Prostate gland (tissue), 2 donors: ENCODE data around the gene CDKN2AIPNL. TPM values are rescaled to one million over a fixed set of nuclear protein-coding genes. Genes with fewer than 3 reads are reported as not detected.
A peak's percentile ranks its signal among the peaks of the same experiment; 100 is the strongest.

Experiments used
- DNase-seq: peaks from one replicate; pipeline ENCODE4 v3.0.0-alpha.2; 2019; ENCODE audit warnings: low spot score
- H3K27ac ChIP-seq, 2 donors: fragments of 200-600 bp; sonication (generic); 2 replicates each; pipeline ENCODE4 v1.5.1; 2017 to 2019
- H3K27me3 ChIP-seq: fragments of 200-600 bp; sonication (generic); replicated peaks from 2 replicates; pipeline ENCODE4 v1.5.1; 2019; ENCODE audit not compliant: insufficient read depth
- H3K36me3 ChIP-seq, 2 donors: fragments of 200-600 bp; sonication (generic); 1 replicate in 1 of 2; 2 replicates in 1 of 2; pipeline versions ENCODE4 v1.5.1 to v1.8.1; 2017 to 2019
- H3K4me1 ChIP-seq: fragments of 200-600 bp; sonication (generic); replicated peaks from 2 replicates; pipeline ENCODE4 v1.5.1; 2019
- H3K4me3 ChIP-seq, 2 donors: fragments of 200-600 bp; sonication (generic); 2 replicates each; pipeline ENCODE4 v1.5.1; 2017 to 2019
- H3K9me3 ChIP-seq: fragments of 200-600 bp; sonication (generic); 2 replicates; pipeline ENCODE4 v1.5.1; 2017
- POLR2A ChIP-seq: fragments of 450-650 bp; IDR thresholded peaks from one replicate; pipeline ENCODE4 v1.6.1; 2016; ENCODE audit warnings: antibody characterized with exemption, mild to moderate bottlenecking
- POLR2AphosphoS5 ChIP-seq: sonication (generic); formaldehyde crosslinking; IDR thresholded peaks from one replicate; pipeline ENCODE4 v1.6.1; 2017; ENCODE audit warnings: antibody characterized with exemption
- WGBS: methylation state at CpG from one replicate; pipeline ENCODE4 v1.1.5; 2018; 5-methylcytosine and 5-hydroxymethylcytosine counted together
- intact Hi-C: fragments of 100-400 bp; cut with DNase I; formaldehyde crosslinking; loops from one replicate; pipeline ENCODE4 v1.14.2; 2022
- total RNA-seq, 2 donors: library from RNA; depleted of rRNA; stranded (reverse); fragments of >200 nt; gene quantifications; one replicate each; pipeline ENCODE4 v1.1.0, GENCODE V29; 2016
- TF ChIP-seq, protein P1 (sequence below), 4 experiments: fragments of 200-600 bp in 2 of 4; fragments of 450-650 bp in 2 of 4; sonication (generic) in 2 of 4; IDR thresholded peaks; 1 replicate in 3 of 4; 2 replicates in 1 of 4; pipeline ENCODE4 v1.5.1; 2016 to 2019; ENCODE audit warnings: antibody characterized with exemption in 4 of 4, mild to moderate bottlenecking in 2 of 4, moderate library complexity in 2 of 4

CDKN2AIPNL gene
- total RNA-seq, 2 donors from 2014 or later: 16.8 to 41.3 TPM

GRCh38 chr5:134451936-134452505, 40.3 kb upstream of the CDKN2AIPNL start:
- Histone ChIP-seq H3K36me3 (no peaks in the 10 kb centered on the region), H3K4me1 (no peaks in the 10 kb centered on the region), H3K27me3 (no peaks in the 10 kb centered on the region), H3K4me3 (no peak overlapping the region), H3K9me3 (no peaks in the 10 kb centered on the region), H3K27ac (no peak overlapping the region)
- TF ChIP-seq, protein P1, sequence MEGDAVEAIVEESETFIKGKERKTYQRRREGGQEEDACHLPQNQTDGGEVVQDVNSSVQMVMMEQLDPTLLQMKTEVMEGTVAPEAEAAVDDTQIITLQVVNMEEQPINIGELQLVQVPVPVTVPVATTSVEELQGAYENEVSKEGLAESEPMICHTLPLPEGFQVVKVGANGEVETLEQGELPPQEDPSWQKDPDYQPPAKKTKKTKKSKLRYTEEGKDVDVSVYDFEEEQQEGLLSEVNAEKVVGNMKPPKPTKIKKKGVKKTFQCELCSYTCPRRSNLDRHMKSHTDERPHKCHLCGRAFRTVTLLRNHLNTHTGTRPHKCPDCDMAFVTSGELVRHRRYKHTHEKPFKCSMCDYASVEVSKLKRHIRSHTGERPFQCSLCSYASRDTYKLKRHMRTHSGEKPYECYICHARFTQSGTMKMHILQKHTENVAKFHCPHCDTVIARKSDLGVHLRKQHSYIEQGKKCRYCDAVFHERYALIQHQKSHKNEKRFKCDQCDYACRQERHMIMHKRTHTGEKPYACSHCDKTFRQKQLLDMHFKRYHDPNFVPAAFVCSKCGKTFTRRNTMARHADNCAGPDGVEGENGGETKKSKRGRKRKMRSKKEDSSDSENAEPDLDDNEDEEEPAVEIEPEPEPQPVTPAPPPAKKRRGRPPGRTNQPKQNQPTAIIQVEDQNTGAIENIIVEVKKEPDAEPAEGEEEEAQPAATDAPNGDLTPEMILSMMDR (IDR thresholded peaks at IDR 0.05): no peak
- no peak for TF ChIP-seq POLR2AphosphoS5
- no peak for TF ChIP-seq POLR2A
- intact Hi-C loops: no loop called here
- WGBS: 63% methylated on average over 1 of the region's 1 CpG
- peak; percentile 34 for DNase-seq

DNA sequence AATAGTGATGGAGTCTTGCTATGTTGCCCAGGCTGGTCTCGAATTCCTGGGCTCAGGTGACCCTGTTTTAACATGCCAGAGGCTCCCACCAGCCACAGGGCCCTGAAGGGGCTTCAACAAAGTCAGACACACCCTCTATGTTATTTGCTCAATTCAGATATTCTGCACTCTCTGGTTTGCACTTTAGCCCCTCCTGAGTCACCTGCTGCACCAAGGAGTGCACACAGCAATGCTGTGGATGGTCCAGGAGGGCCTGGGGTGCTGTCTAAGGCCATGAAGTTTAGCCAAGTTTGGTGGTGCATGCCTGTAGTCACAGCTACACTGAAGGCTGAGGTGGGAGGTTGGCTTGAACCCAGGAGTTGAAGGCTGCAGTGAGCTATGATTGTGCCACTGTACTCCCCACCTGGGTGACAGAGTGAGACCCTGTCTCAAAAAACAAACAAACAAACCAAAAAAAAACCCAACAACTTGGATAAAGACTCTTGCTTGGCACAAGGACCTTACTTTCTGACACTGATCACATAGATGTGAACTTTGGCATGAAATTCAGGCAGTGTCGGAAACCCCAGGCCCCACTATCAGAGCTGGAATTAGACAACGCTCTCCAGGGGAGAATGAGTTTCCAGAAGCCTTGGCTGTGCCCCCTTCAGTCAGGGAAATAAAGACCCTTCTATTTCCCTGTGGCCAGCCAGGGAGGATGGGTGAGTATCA, 39.7 kb upstream of the CDKN2AIPNL start:
- Histone ChIP-seq H3K27me3 (no peaks in the 10 kb centered on the region), H3K27ac (no peak overlapping the region), H3K4me3 (no peak overlapping the region), H3K9me3 (no peaks in the 10 kb centered on the region), H3K4me1 (no peaks in the 10 kb centered on the region), H3K36me3 (no peaks in the 10 kb centered on the region)
- intact Hi-C loops: no loop called here
- 82% methylated on average over 3 of the region's 3 CpGs for WGBS
- DNase-seq: no peak
- TF ChIP-seq POLR2A (no peak), POLR2AphosphoS5 (no peak)
- TF ChIP-seq, protein P1 (IDR thresholded peaks at IDR 0.05): no peak

DNA sequence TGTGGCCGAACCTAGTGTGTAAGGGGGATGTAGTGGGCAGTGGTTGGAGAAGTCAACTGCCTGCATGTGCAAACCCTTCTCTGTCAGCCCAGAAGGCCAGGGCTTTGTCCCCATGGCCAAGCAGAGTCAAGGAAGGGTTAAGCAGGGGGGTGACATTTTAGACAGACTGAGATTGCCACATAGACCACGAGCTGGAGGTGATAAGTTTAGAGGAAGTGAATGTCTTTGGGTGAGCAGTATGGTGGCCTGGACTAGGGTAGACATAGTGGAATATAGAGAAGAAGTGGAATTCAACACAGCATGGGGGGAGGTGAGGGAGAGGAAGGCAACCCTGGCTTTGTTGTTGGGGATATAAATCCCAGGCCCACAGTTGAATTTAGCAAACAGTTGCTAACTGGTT, 38.7 kb upstream of the CDKN2AIPNL start:
- WGBS: 84% methylated on average over 2 of the region's 2 CpGs
- Histone ChIP-seq H3K9me3 (no peaks in the 10 kb centered on the region), H3K4me3 (no peak overlapping the region), H3K4me1 (no peaks in the 10 kb centered on the region), H3K27ac (no peak overlapping the region), H3K36me3 (no peaks in the 10 kb centered on the region), H3K27me3 (no peaks in the 10 kb centered on the region)
- intact Hi-C loops: no loop called here
- no peak for TF ChIP-seq POLR2A
- TF ChIP-seq POLR2AphosphoS5: no peak
- DNase-seq: no peak

DNA sequence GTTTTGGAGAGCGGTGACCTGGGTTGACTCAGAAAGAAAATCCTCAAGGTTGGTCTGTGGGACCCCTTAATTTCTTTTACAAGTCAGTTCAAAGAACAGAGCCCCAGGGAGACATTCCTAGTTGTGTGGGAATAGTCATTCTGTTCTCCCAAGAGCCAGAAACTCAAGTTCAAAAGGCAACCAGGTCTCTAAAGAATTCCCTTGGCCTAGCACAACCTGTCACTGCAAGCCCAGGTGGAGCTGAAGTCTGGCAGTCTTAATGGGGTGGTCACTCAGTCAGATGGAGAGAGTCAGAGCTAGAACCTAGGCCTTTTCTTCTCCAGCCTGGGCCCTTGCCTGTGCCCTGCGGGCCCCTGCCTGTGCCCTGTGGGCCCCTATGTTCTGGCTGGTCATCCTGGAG, 37.5 kb upstream of the CDKN2AIPNL start:
- intact Hi-C loops: no loop called here
- WGBS: 94% methylated on average over 2 of the region's 2 CpGs
- no peaks in the 10 kb centered on the region for H3K36me3 ChIP-seq
- no peaks in the 10 kb centered on the region for H3K4me1 ChIP-seq
- no peak for DNase-seq
- H3K9me3 ChIP-seq: no peaks in the 10 kb centered on the region
- H3K27ac ChIP-seq: no peak overlapping the region
- no peak overlapping the region for H3K4me3 ChIP-seq
- no peaks in the 10 kb centered on the region for H3K27me3 ChIP-seq
- TF ChIP-seq POLR2A: no peak
- TF ChIP-seq, protein P1 (IDR thresholded peaks at IDR 0.05): no peak
- no peak for TF ChIP-seq POLR2AphosphoS5

GRCh38 chr5:134447815-134448520, 36.3 kb upstream of the CDKN2AIPNL start:
- 78% methylated on average over 7 of the region's 7 CpGs for WGBS
- Histone ChIP-seq H3K4me1 (no peaks in the 10 kb centered on the region), H3K36me3 (no peaks in the 10 kb centered on the region), H3K27me3 (no peaks in the 10 kb centered on the region), H3K9me3 (no peaks in the 10 kb centered on the region), H3K27ac (no peak overlapping the region), H3K4me3 (no peak overlapping the region)
- TF ChIP-seq POLR2A (no peak), POLR2AphosphoS5 (no peak)
- TF ChIP-seq, protein P1 (IDR thresholded peaks at IDR 0.05): no peak
- intact Hi-C loops: no loop called here
- no peak for DNase-seq
